H9 (cell line): ENCODE results near the gene ZDHHC1. TPM values are rescaled to one million over a fixed set of nuclear protein-coding genes. Genes with fewer than 3 reads are reported as not detected.

ENCODE experiments used
- DNase-seq: peaks from one replicate; pipeline ENCODE4 v3.0.0-alpha.2; 2017
- H2AFZ ChIP-seq: one replicate; pipeline ENCODE4 v1.6.1; 2013; ENCODE audit warnings: mild to moderate bottlenecking, low read length, control low read depth, moderate library complexity
- H2AK5ac ChIP-seq: 2 replicates; pipeline ENCODE4 v1.6.1; 2013; ENCODE audit warnings: low read length, control low read depth, mixed read lengths; ENCODE audit not compliant: insufficient read length
- H2BK120ac ChIP-seq: one replicate; pipeline ENCODE4 v1.6.1; 2013; ENCODE audit warnings: low read depth, mild to moderate bottlenecking, low read length, control low read depth, inconsistent platforms; ENCODE audit not compliant: poor library complexity, severe bottlenecking
- H2BK12ac ChIP-seq: 2 replicates; pipeline ENCODE4 v1.6.1; 2013; ENCODE audit warnings: low read length, control low read depth, mixed read lengths, low read depth; ENCODE audit not compliant: insufficient read length
- H2BK15ac ChIP-seq: 2 replicates; pipeline ENCODE4 v1.6.1; 2013; ENCODE audit warnings: low read depth, low read length, control low read depth
- H2BK20ac ChIP-seq: one replicate; pipeline ENCODE4 v1.6.1; 2013; ENCODE audit warnings: low read depth, mild to moderate bottlenecking, low read length, control low read depth, inconsistent platforms; ENCODE audit not compliant: poor library complexity, severe bottlenecking
- H2BK5ac ChIP-seq: 2 replicates; pipeline ENCODE4 v1.6.1; 2013; ENCODE audit warnings: low read length, control low read depth, mixed read lengths; ENCODE audit not compliant: insufficient read length
- H3K14ac ChIP-seq: 2 replicates; pipeline ENCODE4 v1.6.1; 2013; ENCODE audit warnings: low read length, control low read depth; ENCODE audit not compliant: insufficient read depth
- H3K18ac ChIP-seq: 2 replicates; pipeline ENCODE4 v1.6.1; 2013; ENCODE audit warnings: low read depth, mild to moderate bottlenecking, mixed read lengths, low read length, control low read depth; ENCODE audit not compliant: insufficient read length
- H3K23ac ChIP-seq: 2 replicates; pipeline ENCODE4 v1.6.1; 2013; ENCODE audit warnings: low read length, control low read depth, mixed read lengths, low read depth; ENCODE audit not compliant: insufficient read length
- H3K23me2 ChIP-seq: 2 replicates; pipeline ENCODE4 v1.6.1; 2013; ENCODE audit warnings: low read depth, mild to moderate bottlenecking, mixed read lengths, low read length, control low read depth; ENCODE audit not compliant: insufficient read length, poor library complexity, severe bottlenecking
- H3K27ac ChIP-seq: 2 replicates; pipeline ENCODE4 v1.5.1; 2013; ENCODE audit warnings: low read length, control low read depth, mixed read lengths, low read depth; ENCODE audit not compliant: insufficient read length
- H3K27me3 ChIP-seq: 2 replicates; pipeline ENCODE4 v1.6.1; 2013; ENCODE audit warnings: low read length, control low read depth, inconsistent platforms; ENCODE audit not compliant: insufficient read depth
- H3K4ac ChIP-seq: 2 replicates; pipeline ENCODE4 v1.6.1; 2013; ENCODE audit warnings: low read depth, mild to moderate bottlenecking, control low read depth, inconsistent platforms, low read length, moderate library complexity
- H3K4me1 ChIP-seq: 2 replicates; pipeline ENCODE4 v1.6.1; 2013; ENCODE audit warnings: low read length, control low read depth, inconsistent platforms; ENCODE audit not compliant: insufficient read depth
- H3K4me2 ChIP-seq: 2 replicates; pipeline ENCODE4 v1.6.1; 2013; ENCODE audit warnings: low read length, control low read depth, mixed read lengths; ENCODE audit not compliant: insufficient read length, insufficient read depth
- H3K56ac ChIP-seq: 2 replicates; pipeline ENCODE4 v1.6.1; 2013; ENCODE audit warnings: low read depth, mild to moderate bottlenecking, mixed read lengths, low read length, control low read depth; ENCODE audit not compliant: insufficient read length
- H3K79me1 ChIP-seq: 2 replicates; pipeline ENCODE4 v1.6.1; 2013; ENCODE audit warnings: low read depth, mild to moderate bottlenecking, moderate library complexity, low read length, control low read depth, inconsistent platforms; ENCODE audit not compliant: insufficient read depth, poor library complexity, severe bottlenecking
- H3K79me2 ChIP-seq: 2 replicates; pipeline ENCODE4 v1.6.1; 2013; ENCODE audit warnings: low read length, control low read depth, inconsistent platforms; ENCODE audit not compliant: insufficient read depth
- H3K9ac ChIP-seq: 2 replicates; pipeline ENCODE4 v1.6.1; 2013; ENCODE audit warnings: low read length, control low read depth, mixed read lengths; ENCODE audit not compliant: insufficient read length; ENCODE audit errors: extremely low read depth
- H3K9me3 ChIP-seq: one replicate; pipeline ENCODE4 v1.6.1; 2013; ENCODE audit warnings: low read depth, low read length, inconsistent platforms; ENCODE audit not compliant: control insufficient read depth
- H3T11ph ChIP-seq: one replicate; pipeline ENCODE4 v1.6.1; 2013; ENCODE audit warnings: mild to moderate bottlenecking, low read length, control low read depth, inconsistent platforms
- H4K20me1 ChIP-seq: one replicate; pipeline ENCODE4 v1.6.1; 2013; ENCODE audit not compliant: control insufficient read depth, insufficient read length, insufficient read depth
- H4K5ac ChIP-seq: 2 replicates; pipeline ENCODE4 v1.6.1; 2013; ENCODE audit warnings: low read depth, mild to moderate bottlenecking, mixed read lengths, low read length, control low read depth; ENCODE audit not compliant: insufficient read length
- H4K8ac ChIP-seq: replicated peaks from 2 replicates; pipeline ENCODE4 v1.6.1; 2013; ENCODE audit warnings: low read length, control low read depth, mixed read lengths, low read depth; ENCODE audit not compliant: insufficient read length
- H4K91ac ChIP-seq: 2 replicates; pipeline ENCODE4 v1.6.1; 2013; ENCODE audit warnings: low read depth, mild to moderate bottlenecking, moderate library complexity, mixed read lengths, low read length, control low read depth; ENCODE audit not compliant: insufficient read length
- H3K27ac Mint-ChIP-seq, 3 experiments: 2 replicates in 2 of 3; 3 replicates in 1 of 3; pipeline ENCODE4 v1.8.0; 2020 to 2021; ENCODE audit warnings: mixed read lengths in 3 of 3, mild to moderate bottlenecking in 1 of 3, moderate library complexity in 1 of 3
- H3K27me3 Mint-ChIP-seq: 2 replicates; pipeline ENCODE4 v1.8.0; 2021; ENCODE audit warnings: low read depth, mild to moderate bottlenecking, moderate library complexity, mixed read lengths
- H3K36me3 Mint-ChIP-seq, 3 experiments: 2 replicates in 2 of 3; 3 replicates in 1 of 3; pipeline ENCODE4 v1.8.0; 2020 to 2021; ENCODE audit warnings: low read depth in 3 of 3, mixed read lengths in 3 of 3; ENCODE audit not compliant: insufficient read depth in 1 of 3
- H3K4me1 Mint-ChIP-seq, 2 experiments: 2 replicates each; pipeline ENCODE4 v1.8.0; 2020; ENCODE audit warnings: mixed read lengths in 2 of 2
- H3K4me3 Mint-ChIP-seq, 2 experiments: 2 replicates in 1 of 2; 3 replicates in 1 of 2; pipeline ENCODE4 v1.8.0; 2020 to 2021; ENCODE audit warnings: mild to moderate bottlenecking in 2 of 2, mixed read lengths in 2 of 2, moderate library complexity in 1 of 2
- H3K9me3 Mint-ChIP-seq, 2 experiments: 2 replicates in 1 of 2; 3 replicates in 1 of 2; pipeline ENCODE4 v1.8.0; 2020; ENCODE audit warnings: mild to moderate bottlenecking in 2 of 2, mixed read lengths in 2 of 2, moderate library complexity in 1 of 2
- CTCF ChIP-seq: fragments of 200-600 bp; sonication (generic); conservative IDR thresholded peaks from 3 replicates; pipeline ENCODE4 v1.8.0; 2021; ENCODE audit warnings: antibody characterized with exemption, mild to moderate bottlenecking
- WGBS: extraction: QIAGEN DNeasy Blood & Tissue Kit; methylation state at CpG from one replicate; pipeline ENCODE4 v1.1.7; 2013; ENCODE audit warnings: missing lambda C conversion rate, low lambda C conversion rate, mixed read lengths; ENCODE audit not compliant: insufficient read length; ENCODE audit errors: extremely low coverage; 5-methylcytosine and 5-hydroxymethylcytosine counted together
- total RNA-seq: library from RNA; stranded (reverse); gene quantifications from 2 replicates; pipeline ENCODE4 v1.2.1, GENCODE V29; 2021

Gene ZDHHC1
- total RNA-seq, 1 experiment from 2014 or later = 3.7 TPM

- no peak overlapping the region for H4K91ac ChIP-seq
- no peak overlapping the region for H3K9ac ChIP-seq
- H3K14ac ChIP-seq = no peak overlapping the region
- H3K9me3 Mint-ChIP-seq = no peaks in the 10 kb centered on the region
- H3K4me2 ChIP-seq = no peak overlapping the region
- H3K27me3 ChIP-seq = no peaks in the 10 kb centered on the region
- H3K23me2 ChIP-seq = no peaks in the 10 kb centered on the region
- no peak overlapping the region for H4K8ac ChIP-seq
- H2BK120ac ChIP-seq = no peak overlapping the region
- H3K9me3 ChIP-seq = no peaks in the 10 kb centered on the region
- H3K79me1 ChIP-seq = no peaks in the 10 kb centered on the region
- H2BK5ac ChIP-seq = no peak overlapping the region
- H2BK20ac ChIP-seq = no peak overlapping the region
- no peak overlapping the region for H2AK5ac ChIP-seq
- H2BK12ac ChIP-seq = no peak overlapping the region
- no peak overlapping the region for H3K27ac ChIP-seq
- peaks cover 8% of the 10 kb centered on the region; the same call in 1 of the 2 replicates for H3K4me1 ChIP-seq
- no peak overlapping the region for H2BK15ac ChIP-seq
- H3K18ac ChIP-seq = no peak overlapping the region
- H3T11ph ChIP-seq = no peak overlapping the region
- H3K4me1 Mint-ChIP-seq = peaks cover 40 to 44% of the 10 kb centered on the region in 2 experiments
- peaks cover 2% of the 10 kb centered on the region for H4K20me1 ChIP-seq
- no CpG with 5 or more reads among the region's 12 CpGs for WGBS
- H3K79me2 ChIP-seq = no peaks in the 10 kb centered on the region
- H3K27ac Mint-ChIP-seq = peak overlapping the region in 1 of 3 experiments; percentile 60; a peak in 1 of 7 replicates
- H3K56ac ChIP-seq = no peak overlapping the region
- no peak for TF ChIP-seq CTCF
- peaks cover 29% of the 10 kb centered on the region for H3K27me3 Mint-ChIP-seq
- no peak overlapping the region for H4K5ac ChIP-seq
- H2AFZ ChIP-seq = no peak overlapping the region
- no peak overlapping the region for H3K4ac ChIP-seq
- H3K23ac ChIP-seq = no peak overlapping the region
- H3K4me3 Mint-ChIP-seq = no peak overlapping the region
- peaks cover 0 to 4% (median 0%) of the 10 kb centered on the region in 3 experiments; a peak in 2 of 7 replicates for H3K36me3 Mint-ChIP-seq
- no peak for DNase-seq
These were observed 12.2 kb downstream of the ZDHHC1 start for GRCh38 chr16:67403976-67404555.
